GM15510 (cell line): ENCODE results near the gene RPN2.

ENCODE experiments used
- POLR2A ChIP-seq: IDR thresholded peaks from 3 replicates; pipeline ENCODE4 v1.6.1; 2011; ENCODE audit warnings: borderline replicate concordance; ENCODE audit not compliant: insufficient read length; ENCODE audit errors: extremely low read depth

The RPN2 gene

DNA sequence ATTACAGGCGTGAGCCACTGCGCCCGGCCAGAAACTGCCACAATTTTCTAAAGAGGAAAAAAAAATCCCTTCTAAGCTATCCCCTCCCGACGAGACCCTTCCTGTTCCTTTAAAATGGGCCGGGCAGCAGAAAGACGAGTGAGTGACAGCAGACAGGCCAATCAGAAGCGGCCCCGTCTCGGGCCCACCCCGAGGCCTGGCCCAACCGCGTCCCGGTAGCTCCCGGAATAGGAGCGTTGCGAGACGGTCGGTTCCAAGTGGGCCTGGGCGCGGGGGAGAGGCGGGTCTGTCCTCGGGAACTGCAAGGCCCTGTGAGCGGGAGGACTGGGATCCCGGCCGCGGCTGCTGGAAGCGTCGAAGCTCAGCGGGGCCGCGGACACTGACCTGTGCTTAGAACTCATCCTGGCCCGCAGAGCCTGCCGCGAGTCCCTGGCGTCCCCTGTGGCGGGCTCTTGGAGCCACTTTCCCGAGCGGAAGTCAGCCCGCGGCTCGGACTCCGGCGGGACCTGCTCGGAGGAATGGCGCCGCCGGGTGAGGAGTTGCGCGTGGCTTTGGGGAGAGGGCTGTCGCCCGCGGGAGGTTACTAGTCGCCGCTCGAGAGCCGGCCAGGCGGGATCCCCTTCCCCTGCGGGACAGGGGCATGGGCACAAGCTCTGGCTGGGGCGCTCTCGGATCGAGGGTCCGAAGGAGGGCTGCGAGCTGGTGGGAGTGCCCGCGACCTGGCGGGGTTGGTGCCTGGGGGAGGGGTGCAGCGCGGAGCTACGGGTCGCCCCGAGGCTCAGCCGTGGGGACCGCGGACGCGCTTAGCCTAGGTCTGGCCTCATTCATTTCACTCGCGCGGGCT, at the start of gene RPN2, which contains the start of gene MROH8:
RPN2 (plus strand) TSS at position 492 of the 844 bp plus-strand sequence; CDS start at position 519, 27 bp downstream.
MROH8 (minus strand) TSS at position 710 of the 844 bp plus-strand sequence.
- peak; percentile 72 for TF ChIP-seq POLR2A

DNA sequence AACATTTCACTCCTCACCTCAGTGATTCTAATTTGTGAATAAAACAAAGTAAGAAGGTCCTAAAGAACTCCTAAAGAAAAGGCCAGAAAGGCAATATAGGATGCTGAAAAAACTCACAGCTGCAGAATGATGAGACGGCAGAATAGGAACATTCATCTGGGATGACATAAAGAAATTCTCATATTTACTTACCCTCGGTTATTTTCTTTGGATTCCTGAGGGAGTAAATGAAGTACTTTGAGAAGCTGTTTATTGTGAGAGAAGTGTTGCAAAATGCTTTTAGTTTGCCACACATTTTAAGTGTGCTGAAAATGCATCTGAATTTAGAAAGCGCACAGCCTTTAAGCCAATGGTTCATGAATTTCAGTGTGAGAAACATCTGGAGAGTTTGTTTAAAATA, 47.6 kb upstream of the RPN2 start:
- TF ChIP-seq POLR2A = no peak

DNA sequence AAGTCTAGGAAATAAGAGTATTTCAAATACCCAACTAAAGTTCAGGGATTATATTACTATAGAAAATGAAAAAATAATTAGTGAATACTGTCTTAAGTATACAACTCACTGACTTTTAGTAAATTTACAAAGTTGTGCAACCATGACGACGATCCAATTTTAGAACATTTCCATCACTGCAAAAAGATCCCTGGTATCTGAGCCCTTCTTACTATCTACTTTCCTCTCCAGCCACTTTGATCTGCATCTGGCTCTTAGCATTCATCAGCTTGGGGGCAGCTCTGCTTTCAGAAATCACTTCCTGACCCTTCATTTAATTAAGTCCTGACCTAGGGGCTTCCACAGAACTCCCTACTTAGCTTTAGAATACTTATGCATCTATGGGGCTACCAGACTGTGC, 45.2 kb upstream of the RPN2 start:
- TF ChIP-seq POLR2A = no peak

DNA sequence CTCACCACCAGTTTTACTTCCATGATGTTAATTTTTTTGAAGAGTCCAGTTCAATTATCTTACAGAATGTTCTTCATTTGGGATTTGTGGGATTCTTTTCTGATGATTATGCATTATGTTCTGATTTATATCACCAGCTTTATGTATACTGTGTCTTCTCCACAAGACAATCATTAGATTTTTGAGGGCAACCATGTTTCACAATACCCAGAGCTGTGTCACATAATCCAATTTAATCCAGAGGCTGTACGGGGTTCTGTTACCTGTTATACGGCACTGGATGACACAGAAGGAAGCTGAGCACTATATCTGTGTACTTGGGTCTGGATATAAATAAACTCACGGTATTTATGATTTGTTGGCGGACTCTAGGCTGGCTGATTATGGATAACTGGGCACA, 41.6 kb upstream of the RPN2 start:
- no peak for TF ChIP-seq POLR2A

DNA sequence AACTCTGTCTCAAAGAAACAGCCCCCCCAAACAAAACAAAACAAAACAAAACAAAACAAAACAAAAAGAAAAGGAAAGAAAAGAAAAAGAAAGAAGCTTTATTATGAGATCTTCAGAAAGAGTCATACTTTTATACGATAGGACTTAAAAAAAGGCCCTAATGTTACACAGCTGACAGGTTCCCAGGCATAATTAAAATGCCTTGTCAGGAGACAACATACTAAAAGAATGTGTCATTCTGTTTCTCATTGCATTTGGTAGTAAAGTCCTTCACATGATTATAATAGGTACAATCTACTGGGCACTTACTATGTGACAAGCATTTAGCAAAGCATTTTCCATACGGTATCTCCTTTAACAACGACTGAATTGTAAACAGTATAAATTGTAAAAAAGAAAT, 36.4 kb upstream of the RPN2 start:
- TF ChIP-seq POLR2A = no peak

DNA sequence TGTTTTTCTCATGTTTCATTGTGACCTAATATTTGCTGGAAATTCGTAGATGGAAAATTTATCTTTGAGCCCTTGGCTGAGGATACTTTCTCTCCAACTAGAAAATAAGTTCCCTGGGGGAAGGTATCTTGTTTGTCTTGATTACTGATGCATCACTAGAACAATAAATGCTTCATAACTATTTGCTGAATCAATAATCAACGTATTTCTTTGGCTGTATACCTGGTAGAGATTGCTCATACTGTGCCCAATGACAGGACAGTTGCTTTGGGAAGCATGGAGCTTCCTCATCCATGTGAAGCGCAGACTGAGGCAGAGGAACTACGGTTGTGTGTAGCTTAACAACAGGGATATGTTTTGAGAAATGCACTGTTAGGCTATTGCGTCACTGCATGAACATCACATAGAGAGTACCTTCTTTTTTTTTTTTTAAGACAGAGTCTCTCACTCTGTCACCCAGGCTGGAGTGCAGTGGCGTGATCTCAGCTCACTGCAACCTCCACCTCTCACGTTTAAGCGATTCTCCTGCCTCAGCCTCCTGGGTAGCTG, 34.2 kb upstream of the RPN2 start:
- TF ChIP-seq POLR2A = no peak

DNA sequence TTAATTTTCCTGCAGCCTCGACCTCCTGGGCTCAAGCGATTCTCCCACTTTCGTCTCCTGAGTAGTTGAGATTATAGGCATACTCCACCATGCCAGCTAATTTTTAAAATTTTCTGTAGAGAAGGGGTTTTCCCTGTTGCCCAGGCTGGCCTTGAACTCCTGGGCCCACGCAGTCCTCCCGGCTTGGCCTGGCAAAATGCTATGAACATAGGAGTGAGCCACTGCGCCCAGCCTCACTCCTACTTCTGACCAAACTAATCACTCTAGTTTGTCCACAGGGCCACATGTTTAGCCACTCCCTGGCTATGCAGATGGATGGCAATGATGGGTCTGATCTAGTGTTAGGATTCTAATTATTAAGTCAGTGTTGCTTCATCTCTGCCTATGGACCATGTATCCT, 31.9 kb upstream of the RPN2 start:
- no peak for TF ChIP-seq POLR2A

DNA sequence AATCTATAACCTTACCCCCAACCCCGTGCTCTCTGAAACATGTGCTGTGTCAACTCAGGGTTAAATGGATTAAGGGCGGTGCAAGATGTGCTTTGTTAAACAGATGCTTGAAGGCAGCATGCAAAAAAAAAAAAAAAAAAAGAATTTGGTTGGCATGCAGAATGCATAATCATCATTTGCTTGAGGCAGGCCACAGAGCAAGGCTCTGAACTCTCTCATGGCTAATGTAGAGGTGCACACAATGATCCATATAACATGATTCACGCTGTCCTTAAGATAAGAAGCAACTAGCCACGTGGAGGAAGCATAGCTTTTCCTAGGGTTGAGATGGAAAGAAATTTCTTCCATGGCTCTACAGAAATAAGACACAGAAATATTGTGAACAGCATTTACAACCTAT, 27.6 kb upstream of the RPN2 start:
- no peak for TF ChIP-seq POLR2A

DNA sequence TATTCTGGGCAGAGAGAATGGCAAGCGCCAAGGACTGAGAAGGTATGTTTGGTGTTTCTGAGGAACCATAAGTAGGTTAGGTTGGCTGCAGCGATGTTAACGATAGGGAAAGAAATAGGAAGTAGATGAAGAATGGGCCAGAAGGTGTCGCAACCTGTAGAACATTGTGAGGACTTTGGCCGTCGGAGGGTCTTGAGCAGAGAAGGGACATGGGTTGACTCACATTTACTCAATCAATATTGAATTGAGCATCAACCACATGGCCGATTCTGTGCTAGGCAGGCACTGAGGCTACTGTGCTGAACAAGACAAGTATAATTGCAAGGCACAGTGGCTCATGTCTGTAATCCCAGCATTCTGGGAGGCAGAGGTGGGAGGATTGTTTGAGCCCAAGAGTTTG, 26.8 kb upstream of the RPN2 start:
- TF ChIP-seq POLR2A = no peak

DNA sequence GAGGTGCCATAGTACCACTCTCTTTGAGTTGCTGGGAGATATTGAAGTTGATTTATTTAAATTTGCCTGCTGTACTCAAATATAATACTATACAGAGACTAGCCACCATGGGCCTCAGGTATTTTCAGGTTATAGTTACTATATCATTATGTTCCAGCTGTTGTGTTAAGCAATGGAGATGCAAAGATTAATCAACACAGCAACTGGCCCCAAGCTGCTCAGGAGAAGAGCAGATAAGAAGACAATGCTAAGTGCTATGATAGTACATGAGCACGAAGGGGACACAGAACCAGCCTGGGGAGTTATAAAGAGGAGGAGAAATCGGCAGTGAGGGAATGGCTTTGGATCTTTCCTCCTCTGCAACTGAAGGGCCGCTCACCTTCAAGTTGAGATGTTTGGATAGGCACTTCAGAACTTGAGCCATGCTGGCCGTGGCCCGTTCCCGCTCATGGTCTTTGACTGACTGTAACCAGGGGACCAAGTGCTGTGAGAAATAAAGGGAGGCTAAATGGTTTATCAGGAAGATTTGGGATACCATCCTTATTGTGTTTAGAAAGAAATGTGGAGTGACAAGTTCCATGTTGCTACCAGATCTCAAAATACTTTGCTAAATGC, 24.3 kb upstream of the RPN2 start:
- no peak for TF ChIP-seq POLR2A

DNA sequence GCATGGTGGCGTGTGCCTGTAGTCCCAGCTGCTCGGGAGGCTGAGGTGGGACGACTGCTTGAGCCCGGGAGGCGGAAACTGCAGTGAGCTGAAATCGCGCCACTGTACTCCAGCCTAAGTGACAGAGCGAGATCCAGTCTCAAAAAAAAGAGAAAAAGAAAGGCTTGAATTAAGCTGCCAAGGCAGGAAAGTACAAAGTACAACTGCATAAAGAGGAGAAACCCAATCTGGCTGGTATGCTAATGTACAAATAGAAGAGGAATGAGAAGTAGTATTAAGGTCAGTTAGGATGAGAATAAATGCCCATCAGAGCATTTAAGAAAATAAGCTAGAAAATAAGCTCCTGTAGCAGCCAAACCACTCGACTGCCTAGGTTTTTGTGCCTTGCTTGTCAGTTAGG, 23.1 kb upstream of the RPN2 start:
- no peak for TF ChIP-seq POLR2A

DNA sequence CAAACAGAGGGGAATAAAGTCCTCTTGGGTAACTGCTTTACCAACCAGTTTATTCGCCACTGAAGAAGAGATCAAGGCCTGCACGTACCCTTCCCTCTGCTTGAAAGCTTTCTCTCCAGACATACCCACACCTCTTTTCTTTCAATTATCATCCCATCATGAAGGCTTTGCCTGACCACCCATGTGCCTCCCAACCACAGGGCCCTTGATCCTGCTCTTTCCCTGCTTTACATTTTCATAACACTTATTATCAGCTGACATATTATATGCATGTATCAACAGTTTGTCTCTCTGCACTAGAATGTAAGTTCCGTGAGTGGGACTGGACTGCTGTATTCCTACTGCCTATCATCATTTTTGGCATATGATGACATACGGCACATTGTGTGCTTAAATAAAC, 20.9 kb upstream of the RPN2 start:
- no peak for TF ChIP-seq POLR2A

DNA sequence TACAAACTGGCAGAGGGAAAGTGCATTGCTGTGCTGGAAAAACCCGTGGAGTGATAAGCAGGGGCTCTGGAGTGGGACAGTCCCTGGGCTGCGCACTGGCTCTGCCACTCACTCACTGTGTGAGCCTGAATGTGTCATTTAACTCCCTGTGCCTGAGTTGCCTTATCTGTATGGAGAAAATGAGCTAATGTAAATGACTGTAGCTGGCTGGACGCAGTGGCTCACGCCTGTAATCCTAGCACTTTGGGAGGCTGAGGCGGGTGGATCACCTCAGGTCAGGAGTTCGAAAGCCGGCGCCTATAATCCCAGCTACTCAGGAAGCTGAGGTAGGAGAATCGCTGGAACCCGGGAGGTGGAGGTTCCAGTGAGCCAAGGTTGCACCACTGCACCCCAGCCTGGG, 18.4 kb upstream of the RPN2 start:
- TF ChIP-seq POLR2A = no peak

DNA sequence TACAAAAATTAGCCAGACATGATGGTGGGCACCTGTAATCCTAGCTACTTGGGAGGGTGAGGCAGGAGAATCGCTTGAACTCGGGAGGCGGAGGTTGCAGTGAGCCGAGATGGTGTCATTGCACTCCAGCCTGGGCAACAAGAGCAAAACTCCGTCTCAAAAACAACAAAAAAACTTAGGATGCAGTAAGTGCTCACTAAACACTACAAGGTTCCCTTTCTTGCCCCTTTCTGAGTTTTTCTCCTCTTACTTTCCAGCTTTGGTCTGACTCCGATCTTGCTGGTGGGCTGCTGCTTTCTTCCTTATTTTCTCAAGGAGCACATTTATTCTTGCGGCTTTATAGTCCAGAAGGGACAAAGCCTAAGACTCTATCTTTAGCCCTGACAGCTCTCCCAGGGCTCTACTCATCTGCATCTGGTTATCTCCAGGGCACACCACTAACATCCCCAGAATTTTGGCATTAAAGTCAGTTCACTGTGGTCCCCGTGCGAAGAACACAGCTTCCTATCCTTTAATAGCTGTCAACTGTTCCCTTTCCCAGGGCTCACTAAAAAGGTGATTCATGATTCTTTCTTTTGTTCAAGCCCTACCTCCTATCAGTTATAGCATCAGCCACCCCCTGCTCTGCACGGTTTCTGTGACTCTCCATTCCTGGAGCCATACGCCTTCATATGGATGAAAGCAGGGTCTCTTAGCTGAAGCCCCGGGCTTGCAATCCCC, 17.1 kb upstream of the RPN2 start:
- TF ChIP-seq POLR2A = no peak

DNA sequence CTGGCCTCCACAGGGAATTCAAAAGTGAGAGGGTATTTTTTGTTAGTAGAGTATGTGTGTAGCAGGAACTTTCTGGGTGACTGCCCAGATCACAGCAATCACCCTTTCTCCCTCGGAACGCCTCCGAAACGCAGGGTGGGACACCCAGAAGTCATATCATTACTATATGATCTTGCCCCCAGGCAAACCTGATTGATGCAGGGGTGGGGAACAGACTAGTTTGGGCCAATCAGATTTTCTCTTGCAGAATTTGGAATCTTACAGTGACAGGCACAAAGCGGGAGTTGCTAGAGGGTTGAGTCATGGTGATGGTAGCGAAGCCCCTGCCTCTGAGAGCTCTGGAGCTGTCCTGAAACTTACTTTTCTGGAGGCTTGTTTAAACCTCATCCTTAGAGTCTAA, 16.5 kb upstream of the RPN2 start:
- no peak for TF ChIP-seq POLR2A
